A204.1 (cell line): ENCODE data around the gene LRRC4.

ENCODE experiments used
- FAIRE-seq: peaks from 2 replicates; lab custom pipeline; 2012; peaks lifted over from hg19 to GRCh38; lab: Jason Lieb, UNC

The LRRC4 gene

DNA sequence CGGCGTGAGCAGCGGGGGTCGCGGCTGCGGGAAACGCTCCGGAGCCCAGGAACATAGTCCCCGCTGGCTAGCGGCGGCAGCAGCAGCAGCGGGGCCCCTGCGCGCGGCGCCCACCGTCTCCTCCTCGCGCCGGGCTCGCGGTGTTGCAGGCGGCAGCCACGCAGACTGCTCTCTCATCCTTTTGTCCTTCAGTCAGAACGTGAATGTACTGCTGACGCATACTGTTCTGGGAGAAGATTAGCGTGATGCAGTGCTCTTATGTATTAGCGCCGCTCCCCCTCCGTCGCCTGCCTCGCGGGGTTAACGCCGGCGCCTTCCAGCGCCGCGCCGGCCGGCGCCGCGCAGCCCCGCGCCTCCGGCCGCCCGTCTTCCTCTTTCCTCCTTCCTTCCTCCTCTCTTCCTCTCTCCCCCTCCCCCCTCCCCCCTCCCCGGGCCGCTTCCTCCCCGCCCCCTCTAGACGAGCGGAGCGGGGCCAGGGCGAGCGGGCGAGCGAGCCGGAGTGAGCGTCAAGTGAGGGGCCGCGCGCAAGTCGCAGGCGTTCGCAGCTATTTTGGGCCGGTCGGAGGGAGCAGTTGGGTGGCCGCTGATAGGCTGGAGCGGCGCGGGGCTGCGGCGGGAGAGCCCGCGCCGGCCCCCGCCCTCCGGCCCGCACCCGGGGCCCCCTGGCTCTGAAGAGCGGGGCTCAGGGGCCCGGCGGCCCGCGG lies 816 bp upstream of the LRRC4 start:
- FAIRE-seq = no peak

DNA sequence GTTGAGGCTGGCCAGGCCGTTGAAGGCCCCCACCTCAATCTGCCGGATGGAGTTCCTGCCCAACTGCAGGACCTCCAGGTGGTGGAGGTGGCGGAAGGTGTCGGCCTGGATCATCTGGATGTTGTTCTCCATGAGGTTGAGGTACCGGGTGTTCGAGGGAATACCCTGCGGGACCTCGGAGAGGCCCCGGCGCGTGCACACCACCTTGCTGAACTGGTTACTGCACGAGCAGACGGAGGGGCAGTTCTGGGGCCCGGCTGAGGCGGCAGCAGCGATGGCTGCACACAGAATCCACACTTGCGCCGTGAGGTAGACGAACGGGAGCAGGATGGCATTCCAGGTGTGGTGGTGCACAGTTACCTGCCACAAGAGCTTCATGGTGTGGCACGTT lies 979 bp downstream of the LRRC4 start:
- FAIRE-seq = no peak

DNA sequence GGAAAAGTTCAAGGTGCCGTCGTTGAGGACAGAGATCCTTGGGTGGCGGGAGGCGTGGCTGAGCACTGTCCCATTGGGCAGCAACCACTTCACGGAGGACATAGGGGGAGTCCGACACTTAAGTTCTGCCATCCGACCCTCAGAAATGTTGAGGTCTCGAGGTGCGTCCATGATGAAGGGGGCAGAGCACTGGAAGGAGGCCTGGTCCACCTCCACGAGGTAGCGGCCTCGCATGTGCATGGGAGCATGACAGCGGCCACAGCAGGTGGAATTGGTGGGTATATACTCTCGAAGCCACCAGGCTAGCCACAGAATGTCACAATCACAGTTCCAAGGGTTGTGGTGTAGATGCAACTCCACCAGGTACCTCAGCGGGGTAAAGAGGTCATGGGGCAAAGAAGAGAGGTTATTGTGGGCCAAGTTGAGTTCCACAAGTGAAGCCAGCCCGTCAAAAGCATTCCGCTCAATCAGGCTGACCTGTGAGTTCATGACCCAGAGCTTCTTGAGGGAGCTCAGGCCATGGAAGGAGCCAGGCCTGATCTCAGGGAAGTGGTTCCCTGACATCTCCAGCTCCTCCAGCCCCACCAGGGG lies 1.7 kb downstream of the LRRC4 start:
- no peak for FAIRE-seq

DNA sequence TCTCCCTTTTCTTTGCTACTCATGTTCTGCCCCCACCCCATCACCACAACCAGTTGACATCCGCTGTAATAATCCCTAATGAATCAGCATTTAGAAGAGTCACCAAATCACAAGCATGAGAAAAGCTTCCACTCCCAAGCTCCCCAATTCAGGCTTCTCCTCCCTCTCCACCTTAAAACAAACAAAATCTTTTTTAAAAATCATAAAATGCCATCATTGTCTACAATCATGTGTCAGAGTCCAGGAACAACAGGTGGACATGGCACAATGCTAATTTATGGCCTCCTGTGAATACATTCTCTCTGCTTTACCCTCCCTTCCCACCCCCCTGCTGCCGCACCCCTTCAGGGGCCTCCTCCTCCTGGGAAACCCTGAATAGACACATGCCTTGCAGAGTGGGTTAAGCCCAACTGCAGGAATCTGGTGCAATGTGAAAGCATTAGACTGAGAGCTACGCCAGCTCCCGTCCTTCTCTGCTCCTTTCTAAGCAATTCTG lies 3.7 kb downstream of the LRRC4 start:
- no peak for FAIRE-seq

DNA sequence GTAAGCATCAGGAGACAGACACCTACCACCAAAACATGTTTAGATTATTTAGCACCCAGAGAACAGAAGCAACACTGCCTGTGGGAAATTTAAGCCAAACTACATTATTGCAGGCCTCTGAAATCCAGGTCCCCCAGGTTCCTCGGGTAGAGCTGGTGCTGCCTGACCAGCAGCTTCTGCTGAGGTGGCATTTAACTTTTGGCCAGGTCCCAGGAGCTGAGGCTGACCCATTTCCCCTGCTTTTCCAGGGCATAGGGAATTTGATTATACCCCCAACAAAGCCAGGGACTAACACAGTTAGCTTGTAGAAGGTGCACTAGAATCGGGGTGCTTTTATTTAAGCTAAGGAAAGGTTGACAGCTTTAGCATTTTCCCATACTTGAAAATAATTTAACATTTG lies 4.7 kb downstream of the LRRC4 start:
- FAIRE-seq = no peak

DNA sequence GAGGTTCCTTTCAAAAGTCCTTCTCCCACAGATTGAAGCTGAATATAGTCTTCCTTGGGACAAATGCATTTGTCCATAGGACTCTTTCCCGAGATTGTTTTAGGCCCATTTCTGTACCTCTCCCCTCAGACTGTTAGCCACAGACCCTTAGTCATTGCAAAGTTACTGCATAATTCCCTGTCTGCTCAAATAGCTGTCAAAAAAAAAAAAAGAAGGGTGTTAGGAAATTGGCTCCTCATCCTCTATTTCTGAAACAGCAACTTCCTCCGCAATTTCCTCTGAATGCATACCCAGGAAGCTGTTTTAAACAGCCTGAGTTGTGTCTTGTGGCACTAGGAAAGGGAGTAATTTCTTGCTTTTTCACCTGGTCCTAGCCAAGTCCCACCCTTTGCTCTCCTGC lies 5.4 kb downstream of the LRRC4 start:
- no peak for FAIRE-seq

DNA sequence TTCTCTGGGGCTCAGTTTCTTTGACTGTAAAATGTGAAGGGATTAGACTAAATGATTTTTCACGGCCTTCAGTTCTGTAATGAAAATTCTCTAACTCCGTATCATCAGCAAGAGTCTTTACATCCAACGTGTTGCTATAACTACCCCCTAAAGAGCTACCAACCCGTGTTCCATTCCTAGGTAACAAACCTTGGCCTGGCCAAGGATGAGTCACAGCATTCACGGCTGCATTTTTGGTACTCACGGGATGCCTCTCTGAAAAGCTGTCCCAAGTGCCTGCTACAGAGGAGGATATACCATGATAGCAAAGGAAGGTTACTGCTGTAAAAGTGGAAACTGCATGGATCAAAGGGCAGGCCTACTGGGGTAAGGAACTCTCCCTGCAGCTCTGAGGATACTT lies 5.9 kb downstream of the LRRC4 start:
- FAIRE-seq = no peak

DNA sequence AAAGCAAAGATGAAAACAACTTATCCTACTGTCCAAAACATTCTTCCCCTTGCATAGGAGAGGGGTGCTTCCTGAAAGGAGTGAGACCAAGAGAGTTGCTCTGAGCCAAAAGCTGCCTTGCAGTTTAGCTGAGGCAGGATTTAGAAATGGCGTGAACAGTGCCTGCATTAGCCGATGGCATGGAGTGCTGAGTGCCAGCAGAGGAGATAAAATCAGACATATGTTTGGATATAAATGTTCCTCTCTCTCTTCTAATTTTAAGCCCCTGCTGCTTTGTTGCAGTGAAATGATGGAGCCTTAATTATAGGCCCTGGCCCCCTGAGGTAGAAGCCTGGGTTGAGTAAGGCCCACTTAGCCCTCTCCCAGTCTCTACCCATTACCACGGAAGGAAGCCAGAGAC lies 7.1 kb downstream of the LRRC4 start:
- no peak for FAIRE-seq

DNA sequence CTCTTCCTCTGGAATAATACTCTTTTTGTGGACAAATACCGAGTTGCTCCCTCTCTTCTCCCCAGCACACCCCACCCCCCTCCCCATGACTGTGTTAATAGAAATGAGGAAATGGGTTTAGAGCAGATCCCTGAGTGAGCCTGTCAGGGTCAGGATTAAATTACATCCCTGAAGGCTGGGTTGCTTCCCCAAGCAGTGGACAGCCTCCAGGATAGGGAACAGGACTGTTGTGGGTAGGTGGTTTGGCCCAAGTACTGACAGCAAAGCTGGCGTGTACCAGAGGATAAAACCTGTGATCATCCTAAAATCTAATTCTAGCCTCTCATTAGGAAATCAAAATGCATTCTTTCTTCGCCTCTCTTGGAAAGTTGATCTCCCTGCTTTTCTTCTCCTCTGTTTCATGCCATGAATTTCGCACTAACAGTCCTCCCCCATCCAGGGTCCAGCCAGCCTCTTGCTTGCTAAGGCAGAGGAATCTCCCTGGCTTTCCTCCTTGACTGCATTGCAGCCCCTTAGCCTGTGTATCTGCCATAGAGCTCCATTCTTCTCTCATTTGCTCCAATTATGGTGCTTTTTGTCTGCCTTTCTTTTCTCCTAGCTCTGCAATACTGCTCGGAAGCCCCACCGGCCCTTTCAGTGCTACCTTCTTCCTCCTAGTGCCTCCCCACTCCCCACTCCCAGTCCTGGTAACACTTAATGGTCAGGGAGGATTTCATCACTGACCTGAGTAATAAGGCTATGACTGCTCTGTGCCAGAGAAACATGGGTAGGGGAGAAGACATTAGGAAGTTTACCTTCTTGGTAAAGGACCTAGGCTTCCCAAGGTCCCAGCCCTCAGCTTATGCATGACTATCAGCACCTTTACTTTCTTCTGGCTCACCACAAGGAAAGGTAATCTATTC lies 8.4 kb downstream of the LRRC4 start:
- FAIRE-seq = no peak

DNA sequence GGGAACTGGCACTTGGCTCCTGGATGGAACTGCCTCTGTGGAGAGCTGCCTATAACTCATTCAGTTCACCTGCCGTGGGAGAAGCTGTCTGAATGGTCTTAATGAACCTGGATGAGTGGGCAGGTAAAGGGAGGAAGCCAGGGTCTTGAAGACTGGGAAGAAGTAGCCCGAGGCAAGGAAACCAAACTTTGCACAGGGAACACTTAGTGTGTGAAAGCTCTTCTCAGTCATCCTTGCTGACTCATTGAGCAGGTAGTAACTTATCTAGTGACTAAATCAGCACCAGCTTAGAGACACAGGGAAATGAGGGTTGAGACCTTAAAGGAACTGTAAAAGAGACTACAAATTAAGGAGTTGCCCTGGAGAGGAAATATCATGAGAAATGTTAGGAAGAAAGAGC lies 9.9 kb downstream of the LRRC4 start:
- FAIRE-seq = no peak

DNA sequence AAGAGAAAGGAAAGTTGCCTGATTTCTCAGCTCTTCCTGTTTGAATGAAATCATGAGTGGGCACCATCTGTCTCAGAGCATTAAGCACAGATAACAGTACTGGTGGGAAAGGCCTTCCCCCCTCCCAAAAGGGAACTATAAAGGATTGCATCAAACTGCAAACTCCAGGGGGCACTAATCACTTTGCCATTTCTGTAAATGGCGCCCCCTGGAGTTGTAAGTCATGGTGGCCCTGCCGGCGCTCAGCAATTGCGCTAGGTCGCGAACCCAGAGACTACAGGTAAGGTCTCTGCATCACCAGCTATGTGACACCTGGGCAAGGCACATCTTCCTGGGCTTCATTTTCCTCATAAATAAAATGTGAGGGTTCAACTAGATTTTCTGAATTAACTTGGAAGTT lies 11.1 kb downstream of the LRRC4 start:
- no peak for FAIRE-seq

DNA sequence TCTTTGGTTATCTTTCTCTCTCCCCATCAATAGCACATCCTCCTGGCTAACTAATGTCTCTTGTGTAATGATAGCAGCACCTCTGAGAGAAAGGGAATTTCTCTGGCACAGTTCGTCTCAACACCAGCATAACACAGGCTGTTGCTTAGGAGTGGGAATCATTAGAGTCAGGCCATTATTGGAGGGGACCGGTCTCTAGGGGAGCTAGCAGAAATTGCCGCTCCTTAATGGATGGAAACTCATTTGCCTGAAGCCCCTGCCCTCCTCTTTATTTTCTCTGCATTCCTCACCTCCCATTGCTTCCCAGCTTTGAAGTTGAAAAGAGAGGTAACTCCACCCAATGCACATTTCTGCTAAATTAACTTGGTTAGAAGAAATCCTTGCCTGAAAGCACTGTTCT lies 11.9 kb downstream of the LRRC4 start:
- FAIRE-seq = no peak

DNA sequence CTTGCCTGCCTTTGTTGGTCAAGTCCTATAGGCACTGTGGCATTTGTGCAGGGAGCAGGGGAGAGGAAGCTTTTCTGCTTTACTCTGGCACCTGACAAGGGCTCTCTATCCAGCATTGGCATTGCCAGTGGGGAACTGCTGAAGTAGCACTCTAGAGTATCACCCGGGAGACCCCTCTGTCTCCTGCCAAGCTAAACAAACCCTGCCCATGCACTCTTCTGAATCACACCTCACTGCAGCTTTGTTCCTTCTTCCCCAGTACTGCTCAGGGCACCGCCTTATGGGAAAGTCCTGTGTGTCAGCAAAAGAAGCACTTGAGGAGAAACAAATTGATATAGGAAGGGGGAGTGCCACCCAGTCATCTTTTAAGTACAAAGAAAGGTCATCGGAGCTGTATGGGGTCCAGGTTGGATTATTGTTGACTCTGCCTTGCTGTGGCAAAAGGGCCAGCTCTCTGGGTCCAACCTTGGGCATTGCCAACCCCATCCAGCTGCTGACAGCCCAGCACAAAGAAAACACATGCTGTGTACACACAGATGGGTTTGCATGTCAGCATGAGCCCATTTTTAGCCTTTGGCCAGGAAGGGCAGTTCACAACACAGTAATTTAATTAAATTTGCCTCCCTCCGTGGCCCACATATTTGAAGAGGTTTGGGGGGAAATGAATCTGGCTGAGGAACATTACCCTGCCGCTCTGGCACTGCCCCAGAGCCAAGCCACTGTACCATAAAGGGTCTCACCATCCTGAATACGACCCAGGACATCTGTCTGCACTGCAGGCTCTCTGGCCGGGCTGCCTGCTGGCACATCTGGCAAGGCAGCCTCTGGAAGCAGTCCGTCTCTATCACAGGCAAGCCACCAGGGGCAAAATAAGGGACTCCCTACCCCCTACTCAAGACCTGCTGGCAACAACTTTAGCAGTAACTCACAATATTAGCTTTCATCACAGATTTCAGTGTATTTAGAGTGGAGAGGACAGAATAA lies 13.1 kb downstream of the LRRC4 start:
- FAIRE-seq = no peak

DNA sequence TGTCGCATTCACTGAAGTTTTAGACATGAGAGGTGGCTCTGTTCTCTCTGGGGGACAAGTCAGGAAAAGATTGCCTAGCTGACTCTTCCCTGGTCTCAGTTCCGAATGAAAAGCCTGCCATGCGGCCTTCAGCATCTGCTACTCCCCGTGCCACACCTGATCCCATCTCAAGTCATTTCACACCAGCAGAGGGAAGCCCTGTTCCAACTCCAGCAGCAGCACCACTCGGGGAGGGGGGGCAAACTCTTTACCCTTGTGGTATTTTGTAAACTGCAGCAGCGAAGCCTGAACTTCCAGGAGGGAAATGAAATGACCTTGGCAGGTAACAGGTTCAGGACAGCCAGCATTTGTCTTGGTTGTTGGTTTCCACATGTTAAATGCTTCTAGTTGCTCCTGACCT lies 13.8 kb downstream of the LRRC4 start:
- FAIRE-seq = no peak

DNA sequence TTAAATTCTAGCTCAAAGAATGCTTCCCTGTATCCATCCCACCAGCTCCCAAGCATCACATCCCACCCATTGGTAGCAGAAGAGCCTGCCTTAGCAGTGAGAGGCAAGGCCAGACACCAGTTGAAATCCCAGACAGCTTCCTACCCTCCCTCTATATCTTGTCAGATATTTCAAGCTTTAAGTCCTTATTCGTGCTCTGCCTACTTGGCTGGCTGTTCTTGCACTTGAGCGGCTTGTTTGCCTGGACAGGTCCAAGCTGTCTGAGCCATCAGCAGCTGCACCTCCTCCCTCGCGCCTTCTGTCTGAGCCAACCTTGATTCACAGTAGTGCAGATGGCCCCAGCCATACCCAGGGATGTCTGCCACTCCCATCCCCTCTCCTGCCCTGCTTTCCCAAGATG lies 16.4 kb downstream of the LRRC4 start:
- FAIRE-seq = no peak

DNA sequence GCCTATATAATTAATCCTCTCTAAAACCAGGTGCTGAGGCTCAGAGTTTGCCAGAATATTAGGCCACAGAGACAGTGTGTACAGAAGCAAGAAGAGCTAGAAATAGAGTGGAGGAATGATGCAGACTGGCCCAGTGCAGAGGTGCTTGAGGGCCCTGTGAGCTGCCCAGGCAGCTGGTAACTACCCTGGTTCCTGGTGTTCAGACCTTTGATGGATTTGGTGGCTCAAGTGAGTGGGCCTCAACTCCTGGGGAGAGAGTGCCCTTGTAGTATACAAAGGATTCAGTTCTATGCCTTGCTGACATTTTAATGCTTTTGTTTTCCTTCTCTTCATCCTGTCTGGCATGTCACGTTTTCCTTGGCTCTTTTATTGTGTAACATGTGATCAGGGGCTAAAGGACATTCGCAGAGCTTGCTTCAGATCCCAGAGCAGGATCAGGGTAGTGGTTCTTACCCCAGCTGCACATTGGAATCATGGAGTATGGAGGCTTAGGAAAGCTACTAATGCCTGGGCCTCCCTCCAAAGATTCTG lies 20.0 kb downstream of the LRRC4 start:
- FAIRE-seq = no peak

DNA sequence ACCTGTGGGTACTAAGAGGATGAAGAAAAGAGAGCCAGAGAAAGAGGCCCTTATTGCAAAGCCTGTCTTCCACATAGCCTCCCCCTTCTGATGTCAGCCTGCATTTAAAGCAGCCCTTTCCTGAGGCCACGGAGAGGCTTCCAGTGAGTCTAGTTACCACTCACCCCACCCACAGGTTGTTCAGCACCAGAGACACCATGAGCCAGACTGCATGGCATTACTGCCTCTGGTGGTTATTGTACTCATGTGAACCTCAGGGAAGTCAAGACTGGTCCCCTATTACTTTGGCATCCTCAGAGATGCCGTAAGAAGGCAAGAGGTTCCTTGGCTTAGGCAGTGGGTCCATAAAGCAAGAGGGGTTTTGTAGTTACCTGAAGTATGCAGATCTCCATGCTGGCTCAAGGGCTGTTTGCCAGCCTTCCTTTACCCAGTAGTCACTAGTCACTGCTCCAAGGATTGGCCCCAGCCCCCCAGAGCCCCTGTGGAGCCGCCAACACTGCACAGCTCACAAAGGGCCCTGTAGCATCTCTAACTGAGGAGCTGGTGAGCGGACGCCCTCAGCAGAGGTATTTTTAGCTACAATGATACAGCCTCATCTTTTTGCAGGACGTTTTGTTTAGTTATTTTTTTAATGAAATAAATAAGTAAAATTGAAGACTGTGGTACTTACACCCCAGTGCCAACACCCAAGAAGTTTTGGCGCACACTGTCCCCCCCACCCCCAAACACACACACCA lies 20.7 kb downstream of the LRRC4 start:
- no peak for FAIRE-seq

DNA sequence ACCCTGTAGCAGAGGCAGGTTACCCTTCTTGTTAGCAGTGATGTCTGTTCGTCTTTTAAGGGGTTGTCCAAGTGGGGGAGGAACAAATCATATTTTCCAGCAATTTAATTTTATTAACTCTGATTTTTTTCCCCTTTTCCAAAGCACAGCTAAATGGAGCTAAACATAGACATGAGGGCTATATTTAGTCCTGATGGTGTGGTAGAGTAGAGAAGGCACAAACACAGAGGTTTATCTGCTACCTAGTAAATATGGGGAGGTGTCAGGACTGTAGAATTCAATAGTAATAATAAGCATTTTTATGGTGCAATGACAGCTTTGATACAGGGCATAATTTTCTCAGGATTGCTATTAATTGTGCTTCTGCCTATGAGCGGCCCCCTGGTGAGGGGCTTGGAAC lies 22.5 kb downstream of the LRRC4 start:
- FAIRE-seq = no peak

DNA sequence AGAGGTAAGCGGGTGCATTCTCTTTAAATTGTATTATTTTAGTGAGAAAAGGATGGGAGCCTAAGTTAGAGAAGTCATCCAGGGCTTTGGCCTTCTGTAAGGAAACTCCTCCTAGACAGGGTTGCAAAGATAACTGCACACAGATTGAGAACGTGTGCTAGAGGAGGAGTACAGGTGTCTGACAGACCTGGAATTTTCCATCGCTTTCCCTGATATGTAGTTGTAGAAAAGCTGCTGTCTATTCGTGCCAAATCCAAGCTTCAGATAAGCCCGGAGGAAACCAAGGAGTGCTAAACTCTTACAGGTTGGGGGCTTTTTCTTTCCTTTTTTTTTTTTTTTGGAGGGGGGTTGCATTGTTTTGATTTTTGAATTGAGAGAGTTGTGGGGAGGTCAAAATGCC lies 23.1 kb downstream of the LRRC4 start:
- no peak for FAIRE-seq

DNA sequence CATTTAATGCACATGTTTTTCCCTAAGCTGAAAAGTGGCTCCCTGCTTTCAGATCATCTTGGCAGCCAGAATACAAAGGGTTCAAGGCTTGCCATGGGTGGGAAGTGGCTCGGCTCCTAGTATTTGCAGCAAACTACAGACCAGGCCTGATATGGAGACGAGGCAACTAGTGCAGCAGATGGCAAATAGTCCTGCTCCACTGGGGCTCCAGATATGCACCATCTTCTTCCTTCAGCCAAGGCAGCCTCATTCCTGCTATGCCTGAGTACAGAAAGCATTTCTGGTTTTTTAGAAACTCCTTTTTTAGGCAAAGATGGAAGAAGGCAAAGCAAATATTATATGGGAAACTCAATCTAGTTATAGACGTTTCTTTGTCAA lies 23.9 kb downstream of the LRRC4 start:
- no peak for FAIRE-seq
